Skeletal muscle tissue (tissue), 4 donors: ENCODE measurements around the gene FAM53B. TPM values are rescaled to one million over a fixed set of nuclear protein-coding genes. Genes with fewer than 3 reads are reported as not detected.

Experiments
- H3K27ac ChIP-seq: one replicate; pipeline ENCODE4 v1.7.0; 2013; ENCODE audit warnings: mild to moderate bottlenecking, low read depth, low read length, inconsistent platforms
- H3K27me3 ChIP-seq, 3 donors: one replicate each; pipeline ENCODE4 v1.7.0; 2013; ENCODE audit warnings: low read length in 3 of 3; ENCODE audit not compliant: control insufficient read depth in 3 of 3, insufficient read depth in 3 of 3
- H3K36me3 ChIP-seq, 3 donors: one replicate each; pipeline ENCODE4 v1.7.0; 2013; ENCODE audit warnings: low read length in 3 of 3; ENCODE audit not compliant: control insufficient read depth in 3 of 3, insufficient read depth in 3 of 3
- H3K4me1 ChIP-seq, 3 donors: one replicate each; pipeline ENCODE4 v1.7.0; 2013; ENCODE audit warnings: low read length in 3 of 3, mild to moderate bottlenecking in 3 of 3; ENCODE audit not compliant: control insufficient read depth in 3 of 3, insufficient read depth in 3 of 3
- H3K4me3 ChIP-seq, 3 donors: one replicate each; pipeline ENCODE4 v1.7.0; 2013; ENCODE audit warnings: low read length in 3 of 3
- H3K9ac ChIP-seq, 3 donors: one replicate each; pipeline ENCODE4 v1.7.0; 2013; ENCODE audit warnings: low read length in 3 of 3, mild to moderate bottlenecking in 3 of 3, moderate library complexity in 2 of 3, low read depth in 1 of 3
- H3K9me3 ChIP-seq, 3 donors: one replicate each; pipeline ENCODE4 v1.7.0; 2013; ENCODE audit warnings: low read length in 3 of 3; ENCODE audit not compliant: control insufficient read depth in 3 of 3
- total RNA-seq: library from RNA; depleted of rRNA; stranded (reverse); fragments of >200 nt; gene quantifications from one replicate; pipeline ENCODE4 v1.2.3, GENCODE V29; 2014
- donor health status: Osteomylitis.

The FAM53B gene
- total RNA-seq, 1 donor from 2014 or later: 32.4 TPM

GRCh38 chr10:124653811-124654651 is 90.1 kb downstream of the FAM53B start:
- Histone ChIP-seq H3K27ac (peak overlapping the region; percentile 69), H3K36me3 (peaks cover 0 to 5% (median 0%) of the 10 kb centered on the region in 3 donors), H3K4me1 (peaks cover 52 to 91% (median 57%) of the 10 kb centered on the region in 3 donors), H3K27me3 (no peaks in the 10 kb centered on the region), H3K9ac (no peak overlapping the region), H3K4me3 (no peak overlapping the region), H3K9me3 (no peaks in the 10 kb centered on the region)

GRCh38 chr10:124653311-124653710 is 90.9 kb downstream of the FAM53B start:
- Histone ChIP-seq H3K27ac (no peak overlapping the region), H3K9ac (peak overlapping the region in 1 of 3 donors; percentile 25), H3K4me3 (no peak overlapping the region), H3K9me3 (no peaks in the 10 kb centered on the region), H3K4me1 (peaks cover 53 to 91% (median 58%) of the 10 kb centered on the region in 3 donors), H3K36me3 (peaks cover 0 to 5% (median 0%) of the 10 kb centered on the region in 3 donors), H3K27me3 (no peaks in the 10 kb centered on the region)

GRCh38 chr10:124652701-124653100 is 91.5 kb downstream of the FAM53B start:
- Histone ChIP-seq H3K9me3 (no peaks in the 10 kb centered on the region), H3K27ac (no peak overlapping the region), H3K27me3 (no peaks in the 10 kb centered on the region), H3K4me3 (no peak overlapping the region), H3K4me1 (peaks cover 53 to 91% (median 58%) of the 10 kb centered on the region in 3 donors), H3K36me3 (peaks cover 0 to 5% (median 0%) of the 10 kb centered on the region in 3 donors), H3K9ac (no peak overlapping the region)

- Histone ChIP-seq H3K9ac (no peak overlapping the region), H3K27me3 (no peaks in the 10 kb centered on the region), H3K27ac (no peak overlapping the region), H3K4me1 (peaks cover 58 to 93% (median 60%) of the 10 kb centered on the region in 3 donors), H3K9me3 (no peaks in the 10 kb centered on the region), H3K4me3 (no peak overlapping the region), H3K36me3 (peaks cover 0 to 5% (median 0%) of the 10 kb centered on the region in 3 donors)
Measured at GRCh38 chr10:124652200-124652599, 92.0 kb downstream of the FAM53B start.

- Histone ChIP-seq H3K9ac (peak overlapping the region in 1 of 3 donors; percentile 8), H3K36me3 (peaks cover 0 to 5% (median 0%) of the 10 kb centered on the region in 3 donors), H3K27ac (peak overlapping the region; percentile 86), H3K4me3 (no peak overlapping the region), H3K27me3 (no peaks in the 10 kb centered on the region), H3K9me3 (no peaks in the 10 kb centered on the region), H3K4me1 (peaks cover 66 to 99% (median 67%) of the 10 kb centered on the region in 3 donors)
Measured at GRCh38 chr10:124651402-124651891, 92.7 kb downstream of the FAM53B start.

DNA sequence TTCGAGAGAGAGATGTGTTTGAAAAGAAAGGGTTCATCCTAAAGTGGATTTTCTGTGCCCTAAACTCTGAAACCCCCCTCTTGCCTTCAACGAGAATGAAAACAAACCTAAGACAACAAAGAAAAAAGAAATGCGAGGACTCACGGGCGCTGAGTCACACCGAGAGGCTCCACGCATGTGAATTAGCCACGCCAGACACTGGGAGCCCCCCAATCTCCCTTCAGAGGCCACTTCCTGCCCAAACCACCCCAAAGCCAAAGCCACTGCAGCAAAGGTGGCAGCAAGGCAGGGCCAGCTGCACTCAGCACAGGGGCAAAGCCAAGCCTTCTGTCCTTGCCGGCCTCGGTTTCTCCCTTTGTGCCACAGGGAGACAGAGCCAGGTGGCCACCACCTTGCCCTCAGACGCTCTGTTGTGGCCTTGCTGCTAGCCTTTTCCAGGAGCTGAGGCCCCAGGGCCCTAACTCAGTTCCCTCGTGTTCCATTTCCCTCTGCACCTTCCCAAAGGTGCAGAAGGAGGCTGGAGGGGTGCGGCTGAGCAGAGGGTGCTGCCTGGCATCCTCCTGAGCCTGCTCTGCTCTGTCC is 93.3 kb downstream of the FAM53B start:
- H3K4me3 ChIP-seq: no peak overlapping the region
- peaks cover 0 to 5% (median 0%) of the 10 kb centered on the region in 3 donors for H3K36me3 ChIP-seq
- H3K27ac ChIP-seq: peak overlapping the region; percentile 86
- H3K4me1 ChIP-seq: peaks cover 71 to 99% (median 72%) of the 10 kb centered on the region in 3 donors
- H3K27me3 ChIP-seq: no peaks in the 10 kb centered on the region
- H3K9me3 ChIP-seq: no peaks in the 10 kb centered on the region
- H3K9ac ChIP-seq: peak overlapping the region in 1 of 3 donors; percentile 25

DNA sequence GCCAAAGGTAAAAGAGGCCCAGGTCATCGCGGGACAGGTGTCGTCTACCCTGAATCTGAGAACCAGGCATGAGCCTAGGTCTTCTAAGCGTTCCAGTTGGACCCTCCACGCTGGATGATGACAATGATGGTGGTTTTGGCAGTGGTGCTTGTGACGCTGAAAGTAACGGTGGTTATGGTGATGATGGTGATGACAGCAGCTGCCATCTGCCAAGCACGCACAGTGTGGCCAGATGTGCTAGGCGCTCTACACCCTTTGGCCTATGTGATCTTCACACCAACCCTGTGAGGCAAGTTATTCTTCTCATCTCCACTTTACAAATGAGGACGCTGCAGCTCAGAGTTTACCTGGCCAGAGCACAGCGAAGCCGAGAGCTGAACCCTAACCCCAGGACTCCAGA is 93.9 kb downstream of the FAM53B start:
- H3K9me3 ChIP-seq: no peaks in the 10 kb centered on the region
- peaks cover 75 to 98% (median 78%) of the 10 kb centered on the region in 3 donors for H3K4me1 ChIP-seq
- no peaks in the 10 kb centered on the region for H3K27me3 ChIP-seq
- H3K36me3 ChIP-seq: peaks cover 0 to 5% (median 0%) of the 10 kb centered on the region in 3 donors
- no peak overlapping the region for H3K4me3 ChIP-seq
- H3K9ac ChIP-seq: peak overlapping the region in 1 of 3 donors; percentile 25
- H3K27ac ChIP-seq: peak overlapping the region; percentile 86

DNA sequence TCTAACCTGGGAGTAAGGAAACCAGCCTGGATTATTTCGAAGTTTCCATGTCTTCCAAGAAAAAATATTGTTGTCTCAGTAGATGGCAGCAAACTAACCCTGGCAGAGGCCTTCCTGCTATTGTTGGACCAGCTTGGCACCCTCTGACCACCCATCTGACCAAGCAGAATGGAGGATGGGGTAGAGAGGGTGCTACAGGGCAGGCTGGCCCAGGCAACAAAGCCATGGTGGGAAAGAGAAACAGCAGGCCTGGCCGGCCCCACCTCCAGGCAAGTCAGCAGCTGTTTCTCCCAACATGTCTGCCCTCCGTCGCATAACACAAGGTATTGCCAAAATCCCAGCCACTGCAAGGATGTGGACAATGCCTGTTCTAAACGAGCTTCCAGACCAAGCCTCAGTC is 95.0 kb downstream of the FAM53B start:
- peaks cover 0 to 5% (median 0%) of the 10 kb centered on the region in 3 donors for H3K36me3 ChIP-seq
- peak overlapping the region in 1 of 3 donors; percentile 22 for H3K4me3 ChIP-seq
- H3K9me3 ChIP-seq: no peaks in the 10 kb centered on the region
- peak overlapping the region in 2 of 3 donors; percentile 15 to 70 for H3K9ac ChIP-seq
- no peaks in the 10 kb centered on the region for H3K27me3 ChIP-seq
- H3K27ac ChIP-seq: peak overlapping the region; percentile 86
- H3K4me1 ChIP-seq: peaks cover 74 to 96% (median 81%) of the 10 kb centered on the region in 3 donors

DNA sequence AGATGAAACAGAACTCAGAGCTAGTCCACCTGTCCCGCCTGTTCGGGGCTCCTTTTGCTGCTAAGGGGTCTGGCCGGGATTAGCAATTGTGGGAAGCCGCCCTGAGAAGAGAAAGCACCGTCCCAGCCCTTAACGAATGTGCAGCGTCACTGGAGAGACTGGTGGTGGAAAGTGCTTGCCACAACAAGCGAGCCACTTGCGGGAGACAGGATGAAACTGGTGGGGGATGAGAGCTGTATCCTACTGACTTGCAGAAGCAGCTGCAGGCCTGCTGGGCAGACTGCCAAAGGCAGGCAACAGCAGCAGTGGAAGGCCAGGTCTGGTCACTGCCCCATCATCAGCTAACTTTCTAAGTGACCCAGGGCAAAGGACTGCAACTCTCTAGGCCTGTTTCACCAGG is 95.4 kb downstream of the FAM53B start:
- Histone ChIP-seq H3K9me3 (no peaks in the 10 kb centered on the region), H3K4me3 (peak overlapping the region in 1 of 3 donors; percentile 6), H3K36me3 (peaks cover 0 to 5% (median 0%) of the 10 kb centered on the region in 3 donors), H3K4me1 (peaks cover 74 to 96% (median 82%) of the 10 kb centered on the region in 3 donors), H3K9ac (peak overlapping the region in 2 of 3 donors; percentile 15 to 70), H3K27me3 (no peaks in the 10 kb centered on the region), H3K27ac (peak overlapping the region; percentile 86)
